Esophagus muscularis mucosa (tissue), 3 donors: ENCODE data around the gene TBX3.

Source experiments
- CTCF ChIP-seq, 3 experiments: fragments of 200-600 bp in 2 of 3; fragments of 450-650 bp in 1 of 3; sonication (generic) in 2 of 3; IDR thresholded peaks; one replicate each; pipeline ENCODE4 v1.5.1; 2017 to 2019; ENCODE audit warnings: antibody characterized with exemption in 3 of 3, mild to moderate bottlenecking in 2 of 3, moderate library complexity in 1 of 3
- POLR2A ChIP-seq: fragments of 450-650 bp; IDR thresholded peaks from one replicate; pipeline ENCODE4 v1.6.1; 2017; ENCODE audit warnings: antibody characterized with exemption, moderate library complexity, mild to moderate bottlenecking, low read depth
- POLR2AphosphoS5 ChIP-seq, 2 donors: sonication (generic); formaldehyde crosslinking; IDR thresholded peaks; one replicate each; pipeline ENCODE4 v1.6.1; 2017; ENCODE audit warnings: antibody characterized with exemption in 2 of 2

- TF ChIP-seq CTCF (IDR thresholded peaks at IDR 0.05): no peak
- TF ChIP-seq POLR2A: no peak
- TF ChIP-seq POLR2AphosphoS5 (IDR thresholded peaks at IDR 0.05): no peak
Observed at GRCh38 chr12:114691763-114692185, 7.8 kb upstream of the TBX3 start.
